H1 (cell line): Measurements from ENCODE around the gene ZNF367. TPM values are rescaled to one million over a fixed set of nuclear protein-coding genes. Genes with fewer than 3 reads are reported as not detected.

Experiments used
- FOSL1 ChIP-seq: IDR thresholded peaks from 2 replicates; pipeline ENCODE4 v1.6.1; 2011; ENCODE audit warnings: mild to moderate bottlenecking, low read depth, low read length, moderate library complexity; ENCODE audit not compliant: insufficient read depth
- SUZ12 ChIP-seq: fragments of 200-600 bp; sonication (generic); IDR thresholded peaks from 2 replicates; pipeline ENCODE4 v1.6.1; 2012; ENCODE audit warnings: mild to moderate bottlenecking, inconsistent platforms, low read length, moderate library complexity, mixed read lengths
- polyA plus RNA-seq, 7 experiments: library from polyadenylated mRNA; depleted of rRNA in 3 of 7; stranded (reverse) in 5 of 7; unstranded in 2 of 7; fragments of >200 nt in 5 of 7; fragments of 200-250 nt in 2 of 7; gene quantifications; 1 replicate in 5 of 7; 2 replicates in 1 of 7; 4 replicates in 1 of 7; pipeline versions ENCODE4 v1.2.1 to v1.2.3, GENCODE V29; 2011 to 2013; ENCODE audit warnings: missing spikeins in 2 of 7, mixed read lengths in 2 of 7
- total RNA-seq: library from RNA; stranded (reverse); fragmentation: NEBNext Ultra II Directional; extraction: Animal tissue kit (Norgen Biotek cat#: 25700); gene quantifications from 2 replicates; pipeline ENCODE4 v1.2.1, GENCODE V29; 2021

Gene ZNF367
- total and polyA plus RNA-seq, 2 of the 8 experiments (the other 6 are each of a cell fraction or from before 2014, with no cell fraction given): 2.2 to 8.2 TPM

DNA sequence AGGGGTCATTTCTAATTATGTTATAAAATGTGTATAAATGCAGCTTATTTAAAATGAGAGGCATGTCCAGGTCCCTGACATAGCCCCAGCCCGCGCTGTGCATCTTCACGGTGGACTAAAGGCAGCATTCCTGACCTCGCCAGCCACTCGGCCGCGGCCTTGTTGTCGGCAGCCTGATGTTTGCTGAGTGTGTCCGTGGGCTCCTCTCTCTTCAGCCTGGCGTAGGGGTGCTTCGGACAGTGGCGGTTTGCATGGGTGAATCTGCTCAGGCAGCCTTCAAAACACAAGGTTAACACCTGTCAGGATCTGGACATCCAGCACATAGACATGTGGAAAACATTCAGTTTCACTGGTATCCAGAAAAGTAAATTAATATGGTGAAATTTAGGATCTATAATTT, 25.9 kb downstream of the ZNF367 start (continued):
- TF ChIP-seq FOSL1: no peak
- TF ChIP-seq SUZ12: no peak
- TF ChIP-seq, all 59 proteins: peak for 0
